Ovary (tissue), 9 donors: ENCODE data around the gene SIRT6. TPM values are rescaled to one million over a fixed set of nuclear protein-coding genes. Genes with fewer than 3 reads are reported as not detected.
"Not testable (repeated sequence)": the region's sequence is repeated elsewhere in the genome, so short reads cannot be mapped to it uniquely, and the experiment has no call there.

ENCODE experiments used
- DNase-seq, 5 donors: peaks; one replicate each; pipeline ENCODE4 v3.0.0-alpha.2; 2019 to 2020
- H3K27ac ChIP-seq, 2 donors: fragments of 200-600 bp; one replicate each; pipeline versions ENCODE4 v1.5.1 to v1.8.0; 2019 to 2022
- H3K27me3 ChIP-seq: fragments of 200-600 bp; one replicate; pipeline ENCODE4 v1.8.0; 2022
- H3K36me3 ChIP-seq: fragments of 200-600 bp; sonication (generic); one replicate; pipeline ENCODE4 v1.5.1; 2019
- H3K4me1 ChIP-seq: one replicate; pipeline ENCODE4 v1.8.1; 2013; ENCODE audit warnings: mild to moderate bottlenecking, moderate library complexity; ENCODE audit not compliant: insufficient read depth
- H3K4me3 ChIP-seq: fragments of 200-600 bp; sonication (generic); one replicate; pipeline ENCODE4 v1.5.1; 2017
- H3K9me3 ChIP-seq, 2 donors: fragments of 200-600 bp in 1 of 2; sonication (generic) in 1 of 2; one replicate each; pipeline versions ENCODE4 v1.5.1 to v1.8.1; 2013 to 2019; ENCODE audit warnings: mild to moderate bottlenecking in 1 of 2, moderate library complexity in 1 of 2
- CTCF ChIP-seq, 3 donors: fragments of 450-650 bp in 2 of 3; fragments of 200-600 bp in 1 of 3; IDR thresholded peaks; one replicate each; pipeline versions ENCODE4 v1.5.1 to v1.8.0; 2016 to 2022; ENCODE audit warnings: antibody characterized with exemption in 3 of 3, mild to moderate bottlenecking in 1 of 3
- EP300 ChIP-seq: sonication (generic); formaldehyde crosslinking; IDR thresholded peaks from one replicate; pipeline ENCODE4 v1.6.1; 2017; ENCODE audit warnings: antibody characterized with exemption
- POLR2A ChIP-seq: fragments of 450-650 bp; IDR thresholded peaks from one replicate; pipeline ENCODE4 v1.6.1; 2017; ENCODE audit warnings: antibody characterized with exemption, mild to moderate bottlenecking, moderate library complexity
- WGBS, 3 donors: extraction: QIAGEN DNeasy Blood & Tissue Kit in 1 of 3; methylation state at CpG; one replicate each; pipeline versions ENCODE4 v1.1.5 to v1.1.7; 2013 to 2017; 5-methylcytosine and 5-hydroxymethylcytosine counted together
- intact Hi-C, 4 donors: fragments of 100-400 bp; cut with DNase I; formaldehyde crosslinking; loops; one replicate each; pipeline versions ENCODE4 v1.11.0 to v1.15.1; 2022 to 2023
- polyA plus RNA-seq, 2 donors: library from polyadenylated mRNA; stranded (reverse); fragments of 200-250 nt in 1 of 2; fragments of 350-450 nt in 1 of 2; fragmentation: Illumina TruSeq in 1 of 2; extraction: RNeasy Lipid Tissue Mini Kit (QIAGEN cat#74804) in 1 of 2; gene quantifications; one replicate each; pipeline ENCODE4 v1.2.3, GENCODE V29; 2013 to 2014
- total RNA-seq, 7 donors: library from RNA; depleted of rRNA in 2 of 7; stranded (reverse); fragments of >200 nt in 2 of 7; fragmentation: NEBNext Ultra II Directional in 3 of 7; extraction: Animal tissue kit (Norgen Biotek cat#: 25700) in 3 of 7; gene quantifications; one replicate each; pipeline versions ENCODE4 v1.1.0 to v1.2.4, GENCODE V29; 2016 to 2023
- donor health status: DM: no; HTN: no; CAD: no; lungs with moderate emphysema.
- donor health status: DM: no; HTN: no; CAD: no.
- donor health status: Bipolar disorder and iron deficiency.
- donor health status: DM: yes; HTN: yes; CAD: no.
- donor health status: DM: no; HTN: no; CAD: no.
- donor health status: DM: yes; HTN: yes; CAD: no.

The SIRT6 gene
- total and polyA plus RNA-seq, 9 donors: 0.32 to 19.9 (median 16.5) TPM

GRCh38 chr19:4228765-4229178 lies 46.4 kb upstream of the SIRT6 start:
- H3K9me3 ChIP-seq: no peaks in the 10 kb centered on the region
- TF ChIP-seq CTCF (IDR thresholded peaks at IDR 0.05) (no peak), POLR2A (no peak), EP300 (no peak)
- no peak for DNase-seq
- H3K27me3 ChIP-seq: no peaks in the 10 kb centered on the region
- WGBS, 3 donors: 53 to 64% (median 63%) methylated on average over 2 of the region's 2 CpGs
- no peak overlapping the region for H3K27ac ChIP-seq
- intact Hi-C loops: no loop called here
- H3K36me3 ChIP-seq: no peaks in the 10 kb centered on the region
- no peaks in the 10 kb centered on the region for H3K4me1 ChIP-seq
- no peak overlapping the region for H3K4me3 ChIP-seq

GRCh38 chr19:4227771-4228170 lies 45.4 kb upstream of the SIRT6 start:
- no peaks in the 10 kb centered on the region for H3K36me3 ChIP-seq
- no peak for DNase-seq
- H3K27me3 ChIP-seq: no peaks in the 10 kb centered on the region
- intact Hi-C loops: no loop called here
- H3K27ac ChIP-seq: no peak overlapping the region
- no peaks in the 10 kb centered on the region for H3K4me1 ChIP-seq
- TF ChIP-seq EP300 (no peak), POLR2A (no peak), CTCF (IDR thresholded peaks at IDR 0.05) (no peak)
- no peak overlapping the region for H3K4me3 ChIP-seq
- H3K9me3 ChIP-seq: no peaks in the 10 kb centered on the region

- H3K36me3 ChIP-seq: no peaks in the 10 kb centered on the region
- H3K27ac ChIP-seq: no peak overlapping the region
- H3K4me1 ChIP-seq: no peaks in the 10 kb centered on the region
- H3K4me3 ChIP-seq: no peak overlapping the region
- no peak for DNase-seq
- TF ChIP-seq CTCF (IDR thresholded peaks at IDR 0.05): no peak
- no peak for TF ChIP-seq EP300
- no peak for TF ChIP-seq POLR2A
- intact Hi-C loops: no loop called here
- 59 to 62% (median 62%) methylated on average over 8 of the region's 8 CpGs for WGBS, 3 donors
- H3K9me3 ChIP-seq: no peaks in the 10 kb centered on the region
- no peaks in the 10 kb centered on the region for H3K27me3 ChIP-seq
Measured at GRCh38 chr19:4225885-4226284, 43.5 kb upstream of the SIRT6 start.

GRCh38 chr19:4224470-4224869 lies 42.1 kb upstream of the SIRT6 start:
- Histone ChIP-seq H3K9me3 (no peaks in the 10 kb centered on the region), H3K27me3 (no peaks in the 10 kb centered on the region), H3K36me3 (no peaks in the 10 kb centered on the region), H3K4me3 (no peak overlapping the region), H3K27ac (no peak overlapping the region), H3K4me1 (no peaks in the 10 kb centered on the region)
- no peak for TF ChIP-seq EP300
- no peak for TF ChIP-seq POLR2A
- no peak for TF ChIP-seq CTCF (IDR thresholded peaks at IDR 0.05)
- DNase-seq: no peak
- intact Hi-C loops: no loop called here
- WGBS, 3 donors: 56 to 61% (median 58%) methylated on average over 15 of the region's 15 CpGs

GRCh38 chr19:4220188-4220587 lies 37.8 kb upstream of the SIRT6 start:
- Histone ChIP-seq H3K4me3 (no peak overlapping the region), H3K27me3 (no peaks in the 10 kb centered on the region), H3K9me3 (no peaks in the 10 kb centered on the region), H3K27ac (no peak overlapping the region), H3K36me3 (no peaks in the 10 kb centered on the region), H3K4me1 (no peaks in the 10 kb centered on the region)
- WGBS, 3 donors: 81 to 89% (median 84%) methylated on average over 7 of the region's 7 CpGs
- intact Hi-C loops: no loop called here
- DNase-seq: no peak
- TF ChIP-seq CTCF (IDR thresholded peaks at IDR 0.05) (no peak), POLR2A (no peak), EP300 (no peak)

GRCh38 chr19:4218523-4218922 lies 36.2 kb upstream of the SIRT6 start:
- H3K36me3 ChIP-seq, H3K27me3 ChIP-seq, intact Hi-C loops, H3K4me1 ChIP-seq, H3K27ac ChIP-seq, DNase-seq, H3K9me3 ChIP-seq, H3K4me3 ChIP-seq: not testable (repeated sequence)
- 83 to 100% (median 88%) methylated on average over 1 of the region's 1 CpG for WGBS, 3 donors
